Neural cell (in vitro differentiated cells): Measurements from ENCODE around the gene COL16A1.

Experiments used
- CTCF ChIP-seq: fragments of 450-650 bp; IDR thresholded peaks from 2 replicates; pipeline ENCODE4 v1.5.1; 2014; ENCODE audit warnings: antibody characterized with exemption, mild to moderate bottlenecking, moderate library complexity; ENCODE audit not compliant: poor library complexity, severe bottlenecking
- EZH2 ChIP-seq: fragments of 200-600, 300-800 bp; shearing (Covaris generic), sonication (generic); IDR thresholded peaks from 2 replicates; pipeline ENCODE4 v1.6.1; 2014; ENCODE audit warnings: antibody characterized with exemption, low read length, borderline replicate concordance, mild to moderate bottlenecking; ENCODE audit not compliant: insufficient read depth, poor library complexity, severe bottlenecking
- MXI1 ChIP-seq: fragments of 450-650 bp; conservative IDR thresholded peaks from 2 replicates; pipeline ENCODE4 v1.6.1; 2014; ENCODE audit warnings: antibody characterized with exemption, mild to moderate bottlenecking; ENCODE audit not compliant: poor library complexity, severe bottlenecking
- RAD21 ChIP-seq: fragments of 450-650 bp; conservative IDR thresholded peaks from 2 replicates; pipeline ENCODE4 v1.6.1; 2014; ENCODE audit warnings: antibody characterized with exemption, mild to moderate bottlenecking, moderate library complexity
- TAF1 ChIP-seq: IDR thresholded peaks from 2 replicates; pipeline ENCODE4 v1.6.1; 2012; ENCODE audit warnings: low read depth

GRCh38 chr1:31733389-31734219, 29.8 kb upstream of the COL16A1 start:
- TF ChIP-seq CTCF (no peak), MXI1 (no peak), EZH2 (no peak), RAD21 (no peak), TAF1 (no peak)
